GM12878 (cell line): ENCODE results near the gene CD40LG. TPM values are rescaled to one million over a fixed set of nuclear protein-coding genes. Genes with fewer than 3 reads are reported as not detected.

Source experiments
- ATAC-seq: fragments of 200-7000 bp; cut with Tn5 transposase; 3 replicates; pipeline ENCODE4 v1.9.1; 2020; ENCODE audit warnings: mild to moderate bottlenecking, moderate library complexity
- BruUV-seq: library from RNA; stranded (reverse); fragments of 400-500 nt; replicated peaks from 2 replicates; lab custom pipeline; 2021; lab: Mats Ljungman, UMichigan
- CTCF ChIA-PET: fragments of 300-600 bp; sonication (Branson Sonifier 250); formaldehyde crosslinking; extraction: SDS; loops from one replicate; lab custom pipeline; 2021; ENCODE audit warnings: inconsistent platforms; lab: Yijun Ruan, JAX
- POLR2A ChIA-PET: fragments of 350-600 bp; formaldehyde crosslinking; extraction: SDS; loops from one replicate; lab custom pipeline; 2021; ENCODE audit warnings: inconsistent platforms; lab: Charles Lee
- RAD21 ChIA-PET: fragments of 300-600 bp; sonication (Branson Sonifier 250); formaldehyde crosslinking; loops from one replicate; lab custom pipeline; 2023; ENCODE audit warnings: antibody characterized with exemption; ENCODE audit not compliant: unreplicated experiment; lab: Charles Lee
- SMC1A ChIA-PET: fragments of 300-600 bp; sonication (Branson Sonifier 250); formaldehyde crosslinking; loops from one replicate; lab custom pipeline; 2023; ENCODE audit not compliant: unreplicated experiment, uncharacterized antibody; lab: Charles Lee
- DNase-seq: peaks from one replicate; pipeline ENCODE4 v3.0.0-alpha.2; 2011; ENCODE audit warnings: low read depth, low spot score
- FAIRE-seq: peaks from 3 replicates; lab custom pipeline; 2011; peaks lifted over from hg19 to GRCh38; lab: Jason Lieb, UNC
- H2AFZ ChIP-seq: 2 replicates; pipeline ENCODE4 v1.6.0; 2011; ENCODE audit warnings: low read depth, low read length, control low read depth; ENCODE audit not compliant: control insufficient read depth
- H3K27ac ChIP-seq: 2 replicates; pipeline ENCODE4 v1.5.1; 2011; ENCODE audit warnings: control low read depth; ENCODE audit not compliant: control insufficient read depth, insufficient read depth
- H3K27me3 ChIP-seq, 2 experiments: replicated peaks in 1 of 2; 2 replicates each; pipeline versions ENCODE4 v1.6.0 to v1.6.1; 2011; ENCODE audit warnings: low read length in 1 of 2; ENCODE audit not compliant: control insufficient read depth in 2 of 2, insufficient read depth in 2 of 2
- H3K36me3 ChIP-seq, 2 experiments: 2 replicates each; pipeline ENCODE4 v1.5.1; 2011; ENCODE audit warnings: low read length in 1 of 2; ENCODE audit not compliant: control insufficient read depth in 2 of 2, insufficient read depth in 2 of 2
- H3K4me1 ChIP-seq: 2 replicates; pipeline ENCODE4 v1.6.1; 2011; ENCODE audit warnings: mild to moderate bottlenecking, low read length, moderate library complexity, mixed read lengths; ENCODE audit not compliant: control insufficient read depth, insufficient read depth
- H3K4me2 ChIP-seq: 2 replicates; pipeline ENCODE4 v1.6.0; 2011; ENCODE audit warnings: control low read depth; ENCODE audit not compliant: control insufficient read depth, insufficient read depth
- H3K4me3 ChIP-seq: fragments of 200-600 bp; sonication (generic); 2 replicates; pipeline ENCODE4 v1.5.1; 2016
- H3K79me2 ChIP-seq: 2 replicates; pipeline ENCODE4 v1.6.0; 2011; ENCODE audit warnings: low read length; ENCODE audit not compliant: control insufficient read depth, insufficient read depth
- H3K9ac ChIP-seq: 2 replicates; pipeline ENCODE4 v1.8.0; 2011; ENCODE audit warnings: low read length, control low read depth, mixed read lengths; ENCODE audit not compliant: control insufficient read depth, insufficient read depth
- H3K9me3 ChIP-seq: replicated peaks from 3 replicates; pipeline ENCODE4 v1.5.1; 2011; ENCODE audit warnings: mild to moderate bottlenecking, low read length; ENCODE audit not compliant: control insufficient read depth, insufficient read depth
- H4K20me1 ChIP-seq: 2 replicates; pipeline ENCODE4 v1.6.0; 2011; ENCODE audit not compliant: control insufficient read depth, insufficient read depth
- ATF7 ChIP-seq: fragments of 450-650 bp; IDR thresholded peaks from 2 replicates; pipeline ENCODE4 v1.6.1; 2016; ENCODE audit warnings: low read depth, mild to moderate bottlenecking
- BHLHE40 ChIP-seq, 2 experiments: fragments of 450-650 bp in 1 of 2; IDR thresholded peaks; 2 replicates each; pipeline ENCODE4 v1.6.1; 2011 to 2017; ENCODE audit warnings: low read depth in 2 of 2, borderline replicate concordance in 1 of 2, improper control_type of control experiment in 1 of 2, low read length in 1 of 2, mild to moderate bottlenecking in 1 of 2
- CBX3 ChIP-seq: fragments of 200-600 bp; sonication (generic); IDR thresholded peaks from 2 replicates; pipeline ENCODE4 v1.6.1; 2016; ENCODE audit warnings: low read depth, borderline replicate concordance
- CHD4 ChIP-seq: fragments of 200-600 bp; sonication (generic); IDR thresholded peaks from 2 replicates; pipeline ENCODE4 v1.6.1; 2016; ENCODE audit warnings: mild to moderate bottlenecking
- HCFC1 ChIP-seq: fragments of 150-350 bp; IDR thresholded peaks from 2 replicates; pipeline ENCODE4 v1.6.1; 2014; ENCODE audit warnings: low read length
- IKZF2 ChIP-seq, 2 experiments: fragments of 450-650 bp; IDR thresholded peaks; 2 replicates each; pipeline ENCODE4 v1.6.1; 2017; ENCODE audit warnings: mild to moderate bottlenecking in 2 of 2, moderate library complexity in 2 of 2
- KAT2A ChIP-seq: conservative IDR thresholded peaks from 2 replicates; pipeline ENCODE4 v1.6.1; 2011; ENCODE audit warnings: low read depth, low read length; ENCODE audit not compliant: control insufficient read depth
- KLF5 ChIP-seq: fragments of 450-650 bp; IDR thresholded peaks from 2 replicates; pipeline ENCODE4 v1.6.1; 2014; ENCODE audit warnings: mild to moderate bottlenecking; ENCODE audit not compliant: partially characterized antibody
- NKRF ChIP-seq: fragments of 450-650 bp; conservative IDR thresholded peaks from 2 replicates; pipeline ENCODE4 v1.6.1; 2017; ENCODE audit warnings: mild to moderate bottlenecking, moderate library complexity
- NR2C2 ChIP-seq: IDR thresholded peaks from 2 replicates; pipeline ENCODE4 v1.6.1; 2011; ENCODE audit warnings: borderline replicate concordance, low read depth; ENCODE audit not compliant: control insufficient read depth, insufficient read length
- RBBP5 ChIP-seq: fragments of 200-600 bp; sonication (generic); conservative IDR thresholded peaks from 2 replicates; pipeline ENCODE4 v1.6.1; 2016
- RFX5 ChIP-seq: IDR thresholded peaks from 2 replicates; pipeline ENCODE4 v1.6.1; 2011; ENCODE audit warnings: low read depth, low read length, improper control_type of control experiment
- RUNX3 ChIP-seq: IDR thresholded peaks from 2 replicates; pipeline ENCODE4 v1.6.1; 2012; ENCODE audit warnings: low read length, inconsistent platforms
- ZBTB33 ChIP-seq: fragments of 450-650 bp; IDR thresholded peaks from 2 replicates; pipeline ENCODE4 v1.6.1; 2017; ENCODE audit warnings: mild to moderate bottlenecking
- WGBS: methylation state at CpG from one replicate; pipeline ENCODE4 v1.1.6; 2016; ENCODE audit warnings: low lambda C conversion rate; ENCODE audit not compliant: insufficient replicate concordance, insufficient coverage; ENCODE audit errors: missing lambda C conversion rate; 5-methylcytosine and 5-hydroxymethylcytosine counted together
- in situ Hi-C: fragments of 300-500 bp; cut with MboI; formaldehyde crosslinking; loops from 9 replicates; pipeline ENCODE4 v1.14.3; 2018; ENCODE audit warnings: mixed read lengths
- intact Hi-C: fragments of 100-400 bp; cut with micrococcal nuclease; formaldehyde crosslinking; loops from one replicate; pipeline ENCODE4 v1.14.2; 2022; ENCODE audit not compliant: unreplicated experiment
- polyA plus RNA-seq, 11 experiments: library from polyadenylated mRNA; depleted of rRNA in 4 of 11; unstranded in 6 of 11; stranded (reverse) in 5 of 11; fragments of >200 nt; fragmentation: Nextera tagmentation in 4 of 11; fragmentation: Illumina TruSeq in 1 of 11; extraction: Ambion mirVana in 4 of 11; extraction: Trizol in 1 of 11; gene quantifications; 1 replicate in 1 of 11; 2 replicates in 10 of 11; pipeline versions ENCODE4 v1.2.1 to v1.2.3, GENCODE V29; 2011 to 2016; ENCODE audit warnings: inconsistent platforms in 2 of 11, missing spikeins in 2 of 11, low read depth in 1 of 11
- total RNA-seq, 4 experiments: library from RNA; depleted of rRNA in 3 of 4; stranded (reverse); fragments of >200 nt in 3 of 4; fragmentation: Illumina TruSeq in 1 of 4; extraction: Trizol in 1 of 4; gene quantifications; 2 replicates each; pipeline versions ENCODE4 v1.2.1 to v1.2.3, GENCODE V29; 2013 to 2021

Gene CD40LG
- total and polyA plus RNA-seq, 10 of the 15 experiments (the other 5 are each of a cell fraction or from before 2014, with no cell fraction given) = 0.04 to 0.21 (median 0.11) TPM; not detected in 6

GRCh38 chrX:136635235-136635634 is 12.7 kb upstream of the CD40LG start:
- intact Hi-C loops (no loop called here), in situ Hi-C loops (no loop called here)
- H3K4me2 ChIP-seq = peak overlapping the region; percentile 11; the same call in 1 of the 2 replicates
- H4K20me1 ChIP-seq = no peaks in the 10 kb centered on the region
- FAIRE-seq (peak; percentile 84), ATAC-seq (peak; percentile 80), DNase-seq (peak; percentile 51)
- no peak overlapping the region for H3K9ac ChIP-seq
- H2AFZ ChIP-seq = no peak overlapping the region
- 23% methylated on average over 6 of the region's 6 CpGs for WGBS
- no TSS peak for BruUV-seq
- CTCF ChIA-PET = interaction anchor here (1.0 to 1.8 kb wide), 8 partner anchors 8 to 290 kb away, joined by 3 to 4 read pairs (median 3); no protein-coding TSS in a partner anchor
- TF ChIP-seq ZBTB33 = no peak
- TF ChIP-seq NKRF = no peak
- peak; percentile 21 to 45; a peak in 2 of 4 replicates for TF ChIP-seq IKZF2 (IDR thresholded peaks at IDR 0.05)
- TF ChIP-seq ATF7 = no peak
- no peak for TF ChIP-seq BHLHE40 (IDR thresholded peaks at IDR 0.05; ENCODE audit: borderline replicate concordance in 1 of 2, low read depth in 2 of 2, low read length in 1 of 2)
- no peak for TF ChIP-seq KLF5
- no peak for TF ChIP-seq CHD4
- no peak for TF ChIP-seq NR2C2
- TF ChIP-seq RUNX3 = peak; percentile 74
- TF ChIP-seq RFX5 = no peak
- no peak for TF ChIP-seq HCFC1
- no peak for TF ChIP-seq CBX3
- TF ChIP-seq RBBP5 = no peak
- no peak for TF ChIP-seq KAT2A
- H3K36me3 ChIP-seq = no peaks in the 10 kb centered on the region
- H3K4me3 ChIP-seq = no peak overlapping the region
- no peaks in the 10 kb centered on the region for H3K27me3 ChIP-seq
- no peaks in the 10 kb centered on the region for H3K9me3 ChIP-seq
- SMC1A ChIA-PET = interaction anchor here (0.9 to 1.7 kb wide), 5 partner anchors 9 to 62 kb away, joined by 3 to 10 read pairs (median 5); no protein-coding TSS in a partner anchor
- no peak overlapping the region for H3K27ac ChIP-seq
- peaks cover 8% of the 10 kb centered on the region for H3K4me1 ChIP-seq
- RAD21 ChIA-PET = interaction anchor here (0.9 to 1.6 kb wide), 3 partner anchors 9 to 44 kb away, joined by 3 to 8 read pairs (median 5); no protein-coding TSS in a partner anchor
- POLR2A ChIA-PET = interaction anchor here (1.4 kb wide), 1 partner anchor 12 kb away, joined by 3 read pairs; no protein-coding TSS in a partner anchor
- H3K79me2 ChIP-seq = no peaks in the 10 kb centered on the region
